Right forelimb (tissue), 1 donor: ENCODE measurements around the gene ENTPD2.
"Not testable (repeated sequence)": the region's sequence is repeated elsewhere in the genome, so short reads cannot be mapped to it uniquely, and the experiment has no call there.

Experiments
- DNase-seq: peaks from one replicate; pipeline ENCODE4 v3.0.0-alpha.2; 2018

ENTPD2 gene

DNA sequence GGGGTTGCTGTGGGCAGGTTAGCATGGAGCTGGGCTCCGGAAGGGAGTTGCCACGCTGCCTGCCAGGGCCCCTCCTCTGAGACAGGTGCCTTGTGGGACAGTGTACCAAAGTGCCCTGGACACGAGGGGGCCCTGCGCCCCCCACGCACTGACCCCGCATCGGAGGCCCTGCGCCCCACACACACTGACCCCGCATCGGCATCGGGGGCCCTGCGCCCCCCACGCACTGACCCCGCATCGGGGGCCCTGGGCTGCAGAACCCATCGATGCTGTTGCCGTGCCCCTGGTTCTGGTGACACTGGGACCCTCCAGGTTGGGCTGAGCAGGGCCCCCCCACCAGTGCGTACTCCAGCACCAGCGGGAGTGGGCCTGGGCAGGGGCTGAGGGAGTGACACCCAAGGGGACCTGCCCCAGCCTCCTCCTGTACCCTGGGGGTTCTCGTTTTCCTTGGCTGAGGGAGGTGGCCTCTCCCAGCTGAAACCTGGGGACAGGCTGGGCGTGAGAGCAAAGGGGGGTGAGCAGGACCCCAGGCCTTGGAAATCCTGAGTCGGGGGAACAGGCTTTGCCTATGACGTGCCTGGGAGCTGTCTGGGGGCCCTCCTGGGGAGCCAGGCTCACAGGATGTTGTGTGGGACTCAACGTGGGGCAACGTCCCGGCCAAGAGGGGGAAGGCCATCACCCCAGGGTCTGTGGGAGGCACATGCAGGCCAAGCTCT, 9.6 kb upstream of the ENTPD2 start:
- no peak for DNase-seq

DNA sequence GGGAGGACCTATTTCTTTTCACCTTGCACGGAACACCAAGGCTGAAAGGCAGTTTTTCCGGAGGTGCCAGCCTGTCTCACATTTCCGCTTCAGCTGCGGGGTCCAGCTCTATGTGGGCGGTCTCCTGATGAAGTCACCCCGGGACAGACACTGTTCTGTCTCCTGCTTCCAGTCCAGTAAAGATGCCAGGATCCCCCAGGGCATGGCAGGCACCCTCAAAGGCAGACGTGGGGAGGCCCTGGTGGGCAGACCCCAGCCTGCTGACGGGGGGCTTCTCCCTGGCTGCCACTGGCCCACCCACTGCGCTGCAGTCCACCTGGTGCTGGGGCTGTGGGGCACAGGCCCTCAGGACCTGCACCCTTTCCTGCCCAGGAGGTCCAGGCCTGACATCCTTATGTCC, 8.9 kb upstream of the ENTPD2 start:
- DNase-seq: not testable (repeated sequence)

DNA sequence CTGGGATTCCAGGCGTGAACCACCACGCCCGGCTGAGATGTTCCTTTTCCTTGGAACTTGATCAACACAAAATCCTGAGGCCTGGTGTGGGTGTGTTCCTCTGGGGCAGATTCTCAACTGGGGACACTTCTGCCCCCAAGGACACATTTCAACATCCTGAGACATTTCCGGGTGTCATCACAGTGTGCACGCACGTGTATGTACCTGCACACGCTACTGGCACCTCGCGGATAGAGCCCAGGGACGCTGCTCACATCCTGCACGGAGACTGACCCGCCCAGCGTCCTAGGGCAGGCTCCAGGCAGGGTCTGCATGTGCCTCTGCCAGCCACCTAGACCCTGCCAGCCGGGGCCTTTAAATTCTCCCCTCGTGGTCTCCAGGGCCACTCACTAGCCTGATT, 8.5 kb upstream of the ENTPD2 start:
- no peak for DNase-seq

DNA sequence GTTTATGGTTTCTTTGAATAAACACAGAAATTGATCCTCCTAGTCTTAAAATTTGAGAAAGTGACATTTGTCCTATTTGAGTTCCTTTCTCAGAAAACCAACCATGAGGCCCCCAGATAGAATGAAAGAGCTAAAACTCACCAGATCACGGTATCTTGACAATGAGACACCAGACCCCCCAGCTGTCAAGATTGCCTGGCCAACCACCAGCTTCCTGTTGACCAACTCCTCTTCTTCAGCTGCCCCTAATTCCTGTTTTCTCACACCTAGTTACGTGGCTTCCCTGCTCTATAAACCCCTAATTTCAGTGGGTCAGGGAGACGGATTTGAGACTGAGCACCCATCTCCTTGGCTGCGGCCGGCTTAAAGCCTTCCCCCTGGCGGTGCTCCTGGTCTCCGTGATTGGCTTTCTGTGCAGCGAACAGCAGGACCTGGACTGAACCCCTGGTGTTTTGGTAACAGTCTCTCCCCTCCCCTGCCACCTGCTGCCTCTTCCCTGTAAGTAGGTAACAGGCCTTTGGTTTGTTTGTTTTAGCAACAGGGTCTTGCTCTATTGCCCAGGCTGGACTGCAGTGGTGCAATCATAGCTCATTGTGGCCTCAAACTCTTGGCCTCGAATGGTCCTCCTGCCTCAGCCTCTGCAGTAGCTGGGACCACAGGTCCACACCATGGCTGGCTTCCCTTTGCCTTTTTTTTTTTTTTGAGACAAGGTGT, 4.8 kb upstream of the ENTPD2 start:
- no peak for DNase-seq

DNA sequence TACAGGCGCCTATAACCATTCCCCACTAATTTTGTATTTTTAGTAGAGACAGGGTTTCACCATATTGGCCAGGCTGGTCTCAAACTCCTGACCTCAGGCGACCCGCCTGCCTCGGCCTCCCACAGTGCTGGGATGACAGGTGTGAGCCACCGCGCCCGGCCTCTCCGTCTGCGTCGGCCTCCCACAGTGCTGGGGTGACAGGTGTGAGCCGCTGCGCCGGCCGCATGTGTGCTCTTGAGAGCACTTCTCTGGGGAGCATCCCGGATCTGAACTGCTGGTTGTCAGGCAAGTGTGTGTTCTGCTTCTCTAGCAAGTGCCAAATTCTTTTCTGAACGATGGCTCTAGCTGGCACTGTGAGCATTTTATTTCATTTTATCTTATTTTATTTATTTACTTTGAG, 3.7 kb upstream of the ENTPD2 start:
- DNase-seq: no peak

DNA sequence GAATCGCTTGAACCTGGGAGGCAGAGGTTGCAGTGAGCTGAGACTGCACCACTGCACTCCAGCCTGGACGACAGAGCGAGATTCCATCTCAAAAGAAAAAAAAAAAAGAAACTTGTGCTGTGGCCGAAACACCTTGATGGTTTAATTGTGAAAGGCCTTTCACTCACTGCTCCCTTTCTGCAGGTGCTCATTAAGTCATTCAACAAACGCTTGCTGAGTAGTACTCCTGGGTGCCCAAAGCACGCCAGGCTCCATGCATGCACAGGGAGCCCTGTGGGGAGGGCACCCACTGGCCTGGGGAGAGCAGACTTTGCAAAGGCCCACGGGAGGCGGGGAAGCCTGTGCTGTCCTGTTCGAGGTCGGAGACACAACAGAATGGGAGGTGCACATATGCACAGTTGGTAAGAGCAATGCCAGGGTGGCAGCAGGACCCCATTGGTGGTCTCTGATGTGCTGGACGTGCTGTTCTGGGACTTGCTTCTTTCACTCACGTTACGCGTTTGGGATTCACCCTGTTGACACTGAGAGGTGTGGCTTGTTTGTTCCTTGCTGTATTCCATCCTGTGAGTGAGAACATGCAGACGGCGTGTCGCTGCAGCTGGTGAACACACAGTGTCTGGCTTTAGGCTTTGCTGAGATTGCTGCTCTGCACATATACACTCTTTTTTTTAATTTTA, 3.0 kb upstream of the ENTPD2 start:
- no peak for DNase-seq

DNA sequence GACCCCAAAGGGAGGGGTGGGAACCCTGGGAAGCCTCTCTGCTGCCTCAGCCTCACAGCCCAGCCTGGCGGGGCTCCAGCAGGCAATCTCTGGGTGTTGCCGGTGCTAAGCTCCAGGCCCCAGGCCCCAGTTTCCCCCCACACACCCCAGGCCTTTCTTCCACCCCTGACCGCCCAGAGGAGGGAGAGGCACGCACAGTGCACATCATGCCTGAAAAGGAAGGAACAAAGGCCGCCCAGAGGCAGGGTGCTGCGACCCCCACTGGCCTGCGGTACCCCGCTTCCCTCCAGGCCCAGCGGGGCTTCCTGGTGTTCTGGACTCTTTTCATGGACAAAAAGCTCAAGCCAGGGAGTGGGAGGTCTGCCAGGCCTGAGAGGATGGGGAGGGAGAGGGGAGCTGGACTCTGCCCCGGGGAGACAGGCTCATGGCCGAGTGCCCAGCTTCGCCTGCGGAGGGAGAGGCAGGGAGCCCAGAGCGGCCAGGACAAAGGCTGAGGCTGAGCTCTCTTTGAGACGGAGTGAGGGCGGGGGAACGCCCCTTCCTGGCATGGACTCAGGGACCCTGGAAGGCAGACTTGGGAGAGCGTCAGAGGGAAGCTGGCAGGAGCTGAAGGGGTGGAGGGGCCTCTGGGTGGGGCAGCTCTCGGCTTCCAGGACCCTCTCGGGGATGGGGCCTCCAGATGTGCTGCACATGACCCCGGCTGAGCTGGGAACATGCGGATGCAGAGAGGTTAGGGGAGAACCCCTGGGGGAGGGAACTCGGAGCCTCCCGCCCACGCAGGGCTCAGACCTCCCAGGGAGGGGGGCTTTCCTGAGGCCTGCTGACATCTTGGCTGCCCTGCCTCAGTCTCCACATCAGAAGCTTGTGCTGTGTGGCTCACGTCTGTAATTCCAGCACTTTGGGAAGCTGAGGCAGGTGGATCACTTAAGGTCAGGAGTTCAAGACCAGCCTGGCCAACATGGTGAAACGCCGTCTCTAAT, 1.8 kb upstream of the ENTPD2 start:
- peak; percentile 91 for DNase-seq

DNA sequence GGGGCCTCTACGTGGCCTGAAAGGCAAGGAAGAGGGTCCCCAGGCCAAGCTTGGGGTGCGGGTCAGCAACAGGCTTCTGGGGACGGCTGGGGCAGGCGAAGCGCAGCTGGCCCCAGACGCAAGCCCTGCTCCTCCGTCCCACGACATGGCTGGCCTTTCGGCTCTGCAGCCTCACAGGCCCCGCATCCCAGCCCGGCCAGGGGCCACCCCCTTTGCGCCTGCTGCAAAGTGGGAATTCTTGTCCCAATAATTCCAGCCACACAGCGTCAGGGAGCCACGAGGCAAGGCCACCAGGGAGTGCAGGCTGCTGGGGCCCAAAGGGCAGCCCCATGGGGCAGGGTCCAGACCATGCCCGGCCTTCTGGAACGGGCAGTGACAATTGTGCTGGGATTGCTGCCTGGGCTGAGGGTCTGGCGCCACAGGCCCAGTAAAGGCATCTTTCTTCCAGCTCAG, 1.1 kb upstream of the ENTPD2 start:
- DNase-seq: no peak

DNA sequence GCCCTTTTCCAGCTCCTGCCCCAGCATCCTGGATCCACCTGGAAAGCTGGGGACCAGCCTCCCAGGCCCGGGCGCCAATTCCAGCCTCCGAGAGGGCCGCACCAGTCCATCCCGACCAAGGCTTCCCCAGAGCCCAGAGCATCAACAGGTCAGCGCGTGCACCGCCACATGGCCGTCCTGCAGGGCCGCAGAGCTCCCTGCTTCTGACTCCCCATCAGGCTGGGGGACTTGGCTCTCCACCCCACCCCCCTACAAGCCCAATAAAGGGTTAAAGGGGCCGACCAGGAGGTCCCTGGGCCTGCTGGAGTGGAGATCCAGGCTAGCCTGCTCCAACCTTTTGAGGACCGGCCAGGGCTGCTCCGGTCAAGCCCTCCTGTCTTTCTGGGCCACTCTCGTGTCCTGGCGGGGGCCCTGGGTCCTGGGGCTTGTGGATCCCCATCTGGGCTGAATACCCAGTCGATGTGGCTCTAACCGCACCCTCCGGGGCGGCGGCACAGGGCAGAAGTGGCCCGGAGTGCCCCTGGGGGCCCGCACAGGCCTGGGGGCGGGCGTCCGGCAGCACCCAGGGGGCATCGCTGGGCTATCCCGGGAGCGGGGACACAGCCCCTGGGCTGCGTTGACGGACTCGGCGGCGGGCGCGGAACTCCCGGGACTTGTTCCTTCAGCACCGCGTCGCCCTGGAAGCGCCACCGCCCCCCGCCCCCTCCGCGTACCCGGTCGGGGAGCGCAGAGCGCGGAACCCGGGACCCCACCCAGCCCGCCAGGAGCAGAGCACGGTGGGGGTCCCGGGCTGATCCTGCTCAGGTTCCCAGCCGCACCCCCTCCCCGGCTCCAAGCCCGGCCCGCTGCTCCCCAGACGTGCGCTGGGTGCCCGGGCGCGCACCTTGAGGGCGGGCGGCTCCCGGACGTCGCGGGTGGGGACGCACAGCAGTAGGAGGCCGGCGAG, 590 bp downstream of the ENTPD2 start:
- DNase-seq: no peak

DNA sequence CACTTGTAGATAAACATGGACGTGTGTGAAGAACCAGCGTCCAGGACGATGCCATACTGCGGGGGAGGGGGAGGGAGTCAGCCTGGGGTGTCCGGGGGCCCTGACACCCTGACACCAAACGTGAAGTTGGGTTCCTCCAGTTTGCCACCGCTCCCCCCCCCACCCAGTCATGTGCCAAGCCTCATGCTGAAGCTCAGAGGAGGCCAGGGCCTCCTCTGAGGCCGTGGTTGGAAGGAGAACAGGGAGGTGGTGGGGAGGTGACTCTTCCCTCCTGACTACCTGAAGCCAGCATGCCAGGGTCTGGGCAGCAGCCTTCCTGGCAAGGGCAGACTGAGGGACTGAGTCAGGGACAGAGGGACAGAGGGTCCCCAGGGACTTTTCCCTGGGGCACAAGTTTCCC, 1.6 kb downstream of the ENTPD2 start:
- DNase-seq: no peak

DNA sequence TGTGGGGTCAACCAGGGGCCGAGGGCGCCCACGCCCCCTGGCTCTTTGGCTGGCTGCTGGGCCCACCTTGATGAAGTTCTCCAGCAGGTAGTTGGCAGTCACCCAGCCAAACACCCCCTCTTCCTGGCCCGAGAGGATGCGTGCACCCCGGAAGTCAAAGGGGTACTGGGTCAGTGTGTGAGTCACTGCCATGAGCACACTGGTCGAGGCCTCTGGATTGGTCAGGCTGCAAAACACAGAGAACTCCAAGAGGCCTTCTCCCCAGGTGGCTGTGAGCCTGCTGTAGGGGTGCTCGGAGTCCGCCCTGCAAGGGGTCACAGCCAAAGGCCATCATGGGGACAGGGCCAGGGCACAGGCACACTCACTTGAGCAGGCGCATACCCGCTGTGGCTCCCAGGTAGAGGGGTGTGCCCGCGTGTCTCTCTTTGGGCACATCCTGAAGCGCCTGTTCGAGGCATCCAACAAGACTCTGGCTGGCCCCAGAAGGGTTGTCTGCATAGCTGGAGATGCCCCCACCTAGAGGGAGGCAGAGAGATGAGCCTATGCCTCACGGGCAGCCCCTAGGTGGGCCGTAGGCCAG, 2.6 kb downstream of the ENTPD2 start:
- DNase-seq: no peak

DNA sequence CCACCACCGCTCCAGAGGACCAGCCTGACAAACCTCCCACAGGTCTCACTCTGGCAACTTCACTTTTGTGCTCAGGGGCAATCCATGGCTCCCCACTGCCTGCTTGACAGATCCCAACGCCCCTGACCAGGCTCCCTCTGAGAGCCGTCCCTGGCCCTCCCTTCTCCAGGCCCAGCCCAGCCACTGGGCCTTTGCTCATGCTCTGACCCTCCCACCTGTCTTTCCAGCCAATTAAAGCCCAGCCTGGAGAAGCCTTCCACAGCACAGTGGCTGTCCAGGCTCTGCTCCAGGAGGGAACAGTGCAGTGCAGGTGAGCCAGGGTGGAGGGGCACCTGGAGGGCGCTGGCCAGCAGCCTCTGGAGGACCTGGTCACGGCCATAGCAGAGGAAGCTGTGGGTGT, 3.3 kb downstream of the ENTPD2 start:
- DNase-seq: no peak

DNA sequence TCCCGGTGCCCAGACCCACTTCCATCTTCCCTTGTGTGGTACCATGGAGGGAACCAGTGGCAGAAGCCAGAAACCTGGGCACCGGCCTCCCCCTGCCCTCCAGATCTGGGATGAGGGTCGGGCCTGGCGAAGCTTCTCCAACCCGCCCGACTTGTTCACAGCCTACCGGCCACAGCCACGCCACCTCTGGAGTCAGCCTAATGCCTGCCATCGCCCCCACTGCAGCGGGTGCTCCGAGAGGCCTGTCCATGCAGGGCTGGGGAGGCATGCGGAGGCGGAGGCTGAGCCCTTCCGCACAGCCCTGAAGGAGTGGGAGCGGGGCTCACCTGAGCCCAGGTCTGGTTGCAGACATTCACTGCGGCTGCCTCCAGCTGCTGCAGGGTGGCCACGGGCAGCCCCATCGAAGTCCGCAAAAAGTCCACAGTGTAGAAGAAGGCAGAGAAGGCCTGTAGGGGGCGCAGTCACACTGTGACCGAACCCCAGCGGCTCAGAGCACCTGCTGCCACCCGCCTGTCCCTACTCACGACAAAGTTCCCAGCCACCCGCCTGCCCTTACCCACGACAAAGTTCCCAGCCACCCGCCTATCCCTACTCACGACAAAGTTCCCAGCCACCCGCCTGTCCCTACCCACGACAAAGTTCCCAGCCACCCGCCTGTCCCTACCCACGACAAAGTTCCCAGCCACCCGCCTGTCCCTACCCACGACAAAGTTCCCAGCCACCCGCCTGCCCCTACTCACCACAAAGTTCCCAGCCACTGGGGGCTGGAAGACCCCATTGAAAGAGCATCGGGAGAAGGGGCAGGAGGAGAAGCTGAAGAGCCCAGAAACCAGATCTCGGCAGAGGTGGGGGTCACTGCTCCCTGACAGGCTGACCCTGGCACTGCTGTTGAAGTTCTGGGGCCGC, 4.1 kb downstream of the ENTPD2 start:
- DNase-seq: no peak

DNA sequence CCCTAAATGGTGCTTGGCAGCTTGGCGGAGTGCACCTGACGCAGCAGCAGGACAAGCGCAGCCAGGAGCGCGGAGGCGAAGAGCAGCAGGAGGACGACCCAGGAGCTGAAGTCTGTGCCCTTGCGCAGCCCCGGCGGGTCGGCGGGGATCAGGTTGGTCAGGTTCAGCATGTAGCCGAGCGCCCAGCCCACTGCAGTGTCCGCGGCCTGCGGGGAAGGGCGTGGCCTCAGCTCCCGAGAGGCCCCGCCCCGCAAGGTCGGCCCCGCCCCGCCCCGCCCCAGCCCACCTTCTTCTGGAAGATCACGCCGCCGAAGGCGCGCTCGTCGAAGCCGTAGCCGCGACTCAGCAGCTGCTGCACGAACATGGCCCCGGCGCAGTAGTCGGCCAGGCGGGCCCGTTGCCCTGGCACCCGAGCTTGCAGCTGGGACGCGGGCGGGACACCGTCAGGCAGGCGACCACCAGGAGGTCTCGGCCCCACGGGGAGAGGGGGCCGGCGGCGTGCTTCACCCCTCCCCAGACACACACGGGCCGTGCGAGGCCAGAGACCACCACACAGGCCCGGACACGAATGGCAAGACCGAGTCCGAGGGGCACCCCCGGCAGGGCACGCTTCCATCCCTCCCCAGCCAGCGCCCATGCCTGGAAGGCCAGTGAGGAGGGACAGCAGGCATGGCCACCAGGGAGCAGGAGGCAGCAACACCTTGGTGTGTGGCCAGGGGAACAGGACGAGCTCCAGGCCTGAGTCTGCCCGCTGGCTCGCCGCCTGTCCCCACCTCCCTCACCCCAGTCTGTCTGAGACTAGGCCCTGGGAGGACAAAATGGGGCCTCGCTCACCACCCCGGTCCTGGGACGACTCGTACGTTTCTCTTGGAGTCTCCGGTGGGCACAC, 5.0 kb downstream of the ENTPD2 start:
- no peak for DNase-seq

DNA sequence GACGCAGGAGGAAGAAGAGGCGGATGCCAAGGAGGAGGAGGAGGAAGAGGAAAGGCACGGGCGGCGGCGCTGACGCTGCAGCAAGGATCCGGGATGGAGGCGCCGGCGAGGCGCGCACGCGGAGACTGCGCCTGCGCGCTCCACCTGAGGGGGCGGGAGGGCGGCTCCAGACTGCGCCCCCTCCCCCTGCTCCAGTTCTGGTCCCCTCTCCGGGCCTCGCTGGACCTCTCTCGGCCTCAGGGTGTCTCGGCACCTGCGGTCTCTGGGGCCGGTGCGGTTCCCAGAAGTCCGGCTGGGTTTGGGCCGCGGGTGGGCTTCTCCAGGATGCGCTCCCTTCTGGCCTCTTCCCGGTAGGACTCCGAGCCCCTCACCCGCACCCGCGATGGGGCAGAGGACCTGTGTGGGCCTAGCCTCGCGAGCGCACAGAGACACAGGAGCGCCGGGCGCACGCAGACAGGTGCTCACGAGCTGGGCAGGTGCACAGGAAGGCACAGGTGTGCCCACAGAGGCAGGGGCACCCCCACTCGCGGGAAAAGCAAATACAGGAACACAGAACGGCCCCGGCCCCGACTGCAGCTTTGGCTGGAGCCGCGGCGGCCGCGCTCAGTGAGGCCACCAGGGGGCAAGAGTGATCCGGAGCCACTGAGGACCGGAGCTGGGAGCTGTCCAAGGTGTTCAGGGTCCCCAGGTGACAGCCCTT, 7.6 kb downstream of the ENTPD2 start, which contains the start of gene NPDC1:
Gene NPDC1 (minus strand): TSS at position 90 of the 700 bp plus-strand sequence. CDS start 188 bp downstream, outside the sequence.
- peak; percentile 87 for DNase-seq

DNA sequence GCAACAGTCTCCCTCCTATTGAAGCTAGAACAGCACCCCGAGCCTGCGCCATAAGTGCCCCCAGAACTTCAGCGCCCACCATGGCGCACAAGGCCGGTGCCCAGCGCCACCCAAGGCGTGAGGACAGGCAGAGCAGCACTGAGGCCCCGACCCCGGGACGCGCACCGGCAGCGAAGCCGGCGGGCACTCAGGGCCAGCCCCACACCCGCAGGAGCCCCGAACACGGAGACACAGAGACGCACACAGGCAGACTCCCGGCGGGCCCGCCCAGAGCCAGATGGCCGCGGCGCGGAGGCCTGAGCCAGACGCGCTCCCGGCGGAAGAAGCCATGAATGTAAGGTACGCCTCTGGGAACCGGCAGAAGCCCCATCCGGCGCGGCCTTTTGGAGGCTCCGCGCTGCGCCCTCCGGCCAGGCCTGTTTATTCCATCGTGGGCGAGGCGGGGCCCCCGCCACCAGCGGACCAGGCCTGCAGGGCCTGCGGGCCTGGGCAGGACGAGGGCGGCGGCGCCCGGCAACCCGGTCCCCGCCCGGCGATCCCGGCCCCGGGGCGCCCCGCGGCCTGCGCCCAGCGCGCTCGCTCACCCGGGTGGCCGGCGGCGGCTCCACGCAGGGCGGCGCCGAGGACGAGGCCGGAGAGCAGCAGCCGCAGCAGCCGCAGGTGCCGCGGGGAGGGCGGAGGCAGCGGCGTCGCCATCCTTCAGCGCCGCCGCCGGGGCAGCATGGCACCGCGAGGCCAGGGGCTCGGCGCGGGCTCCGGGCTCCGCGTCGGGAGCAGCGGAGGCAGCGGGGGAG, 8.4 kb downstream of the ENTPD2 start:
- peak; percentile 75 for DNase-seq

DNA sequence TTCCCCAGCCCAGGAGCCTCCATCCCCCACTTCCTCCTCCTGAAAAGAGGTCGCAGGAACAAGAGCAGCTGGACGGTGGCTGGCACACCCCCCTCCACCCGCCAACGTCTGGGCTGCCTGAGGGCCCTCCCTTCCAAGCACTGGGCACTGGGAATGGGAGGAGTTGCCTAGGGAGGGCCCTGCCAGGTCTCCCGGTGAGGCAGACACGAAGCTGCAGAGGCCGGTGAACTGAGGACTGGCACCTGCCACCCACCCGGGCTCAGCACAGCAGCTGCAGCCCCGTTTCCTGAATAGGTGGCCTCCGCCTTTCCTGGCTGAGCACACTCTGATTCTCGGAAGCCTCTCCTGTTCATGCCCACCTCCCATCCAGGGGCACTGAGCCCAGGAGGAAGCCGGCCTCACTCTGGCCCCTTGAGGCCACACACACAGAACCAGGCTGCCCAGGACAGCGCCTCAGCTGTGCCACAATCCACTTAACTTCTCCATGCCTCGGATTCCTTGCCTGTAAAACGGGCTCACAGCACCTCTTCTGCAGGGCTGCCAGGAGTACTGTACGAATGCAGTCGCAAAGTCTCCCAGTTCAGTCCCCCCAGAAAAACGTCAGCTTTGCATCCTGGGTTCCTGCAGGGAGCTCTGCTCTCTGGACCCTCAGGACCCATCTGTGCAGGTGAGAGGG, 9.2 kb downstream of the ENTPD2 start:
- DNase-seq: no peak
